OCI-M2 (cell line): Measurements from ENCODE around the gene GLO1.

Experiments used
- DNase-seq: peaks from one replicate; lab custom pipeline; 2025; ENCODE audit not compliant: unreplicated experiment; lab: John Stamatoyannopoulos, UW

GLO1 gene

DNA sequence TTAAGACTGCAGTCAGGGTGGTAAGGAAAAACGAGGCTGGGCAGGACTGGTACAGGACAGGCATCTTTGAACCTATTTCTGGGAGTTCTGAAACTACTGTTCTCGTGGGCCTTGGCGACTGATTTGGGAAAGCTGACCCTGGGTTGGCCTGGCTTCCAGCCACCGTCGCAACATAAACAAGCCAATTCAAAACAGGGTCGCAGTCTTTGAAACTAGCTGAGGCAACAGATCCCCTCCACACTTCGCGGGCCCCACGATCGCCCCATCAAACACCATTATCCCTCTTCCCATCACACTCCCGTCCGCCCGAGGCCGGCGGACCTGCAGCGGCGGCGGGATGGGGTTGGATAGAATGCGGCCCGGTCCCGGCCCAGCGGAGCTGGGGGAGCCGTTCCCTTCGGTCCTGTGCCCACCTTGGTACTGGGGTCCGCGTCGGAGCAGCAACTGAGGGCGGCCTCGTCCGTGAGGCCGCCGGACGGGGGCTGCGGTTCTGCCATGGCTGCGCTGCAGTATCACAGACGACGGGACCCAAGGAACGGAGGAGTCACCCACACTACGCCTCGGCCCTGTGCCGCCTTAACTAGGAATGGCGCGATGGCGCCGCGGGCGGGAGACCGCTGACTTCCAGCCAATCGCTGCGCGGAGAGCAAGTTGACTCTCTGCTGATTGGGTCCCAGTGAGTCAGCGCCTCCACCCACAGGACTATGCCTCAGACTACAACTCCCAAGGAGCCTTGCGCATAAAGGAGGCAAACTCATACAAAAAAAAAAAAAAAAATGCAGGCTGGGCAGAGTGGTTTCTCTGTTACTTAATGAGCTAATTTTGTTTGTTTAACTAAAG lies at the start of gene GLO1:
Gene GLO1 (minus strand): TSS at position 588 of the 840 bp plus-strand sequence. CDS start 91 bp downstream, at position 497.
- peak; percentile 81 for DNase-seq

DNA sequence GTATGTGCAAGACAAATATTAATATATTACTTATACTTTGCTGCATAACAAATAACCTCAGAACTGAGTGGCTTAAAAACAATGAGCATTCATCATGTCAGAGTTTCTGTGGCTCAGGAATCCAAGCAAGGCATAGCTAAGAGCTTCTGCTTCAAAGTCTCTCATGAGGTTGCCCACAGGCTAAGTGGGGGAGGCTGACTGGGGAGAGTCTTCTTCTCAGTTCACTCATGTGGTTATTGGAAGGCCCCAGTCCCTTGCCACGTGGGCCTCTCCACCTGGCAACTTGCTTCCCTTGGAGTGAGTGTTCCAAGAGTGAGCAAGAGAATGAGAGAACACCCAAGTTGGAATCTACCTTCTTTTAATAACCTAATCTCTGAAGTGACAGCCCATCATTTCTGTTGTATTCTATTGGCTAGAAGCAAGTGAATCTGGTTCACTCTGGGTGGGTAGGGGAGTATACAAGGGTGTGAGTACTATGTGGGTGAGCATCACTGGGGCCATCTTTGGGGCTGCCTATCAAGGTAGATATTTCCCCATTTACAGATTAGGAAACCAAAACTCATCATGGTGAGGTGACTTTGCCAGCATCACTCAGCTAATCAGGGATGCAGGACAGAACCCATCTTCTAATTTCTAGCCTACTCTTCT lies 48.1 kb upstream of the GLO1 start:
- DNase-seq: no peak

DNA sequence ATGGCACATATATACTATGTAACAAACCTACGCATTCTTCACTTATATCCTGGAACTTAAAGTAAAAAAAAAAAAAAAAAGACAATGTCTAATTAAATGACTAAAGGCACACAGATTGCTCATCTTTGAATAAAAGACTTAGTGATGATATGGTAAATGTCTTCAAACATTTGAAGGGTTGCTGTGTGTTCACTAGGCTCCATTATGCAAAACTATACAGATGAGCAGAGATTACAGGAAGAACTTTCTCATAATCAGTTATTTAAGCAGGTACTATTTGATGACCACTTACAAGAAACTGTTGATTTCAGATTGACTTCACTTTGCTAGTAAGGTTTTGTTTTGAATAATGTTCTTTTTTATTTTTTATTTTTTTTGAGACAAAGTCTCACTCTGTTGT lies 46.5 kb upstream of the GLO1 start:
- DNase-seq: no peak

DNA sequence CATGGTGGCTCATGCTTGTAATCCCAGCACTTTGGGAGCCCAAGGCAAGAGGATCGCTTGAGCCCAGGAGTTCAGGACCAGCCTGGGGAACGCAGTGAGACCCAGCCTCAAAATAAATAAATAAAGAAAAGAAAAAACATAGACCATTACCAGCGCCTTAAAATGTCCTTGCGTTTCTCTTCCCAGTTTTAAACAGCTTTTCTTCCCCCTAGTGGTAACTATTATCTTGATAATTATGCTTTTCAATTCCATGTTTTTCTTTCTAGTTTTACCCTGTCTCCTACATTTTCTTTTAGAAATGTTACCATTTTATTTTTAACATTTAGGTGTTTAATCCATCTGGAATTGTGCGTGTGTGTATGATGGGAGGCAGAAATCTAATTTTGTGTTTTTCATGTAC lies 36.6 kb upstream of the GLO1 start:
- DNase-seq: no peak

DNA sequence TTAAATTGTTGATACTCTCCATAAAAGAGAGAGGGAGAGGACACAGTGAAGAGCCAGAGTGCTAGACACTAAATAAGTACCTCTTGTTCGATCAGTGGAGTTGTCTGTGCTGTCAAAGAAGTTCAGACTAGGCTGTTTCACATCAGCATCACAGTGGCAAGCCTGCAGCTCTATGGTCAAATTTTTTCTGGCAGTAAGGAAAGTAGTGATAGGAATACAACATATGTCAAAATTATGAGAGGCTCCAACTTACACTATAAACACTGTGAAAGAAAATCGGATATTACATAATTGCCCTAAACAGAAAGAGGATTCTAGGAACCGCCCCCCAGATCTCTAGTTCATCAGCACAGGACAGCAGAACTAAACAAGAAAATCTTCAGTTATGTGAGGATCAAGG lies 35.3 kb upstream of the GLO1 start:
- DNase-seq: no peak

DNA sequence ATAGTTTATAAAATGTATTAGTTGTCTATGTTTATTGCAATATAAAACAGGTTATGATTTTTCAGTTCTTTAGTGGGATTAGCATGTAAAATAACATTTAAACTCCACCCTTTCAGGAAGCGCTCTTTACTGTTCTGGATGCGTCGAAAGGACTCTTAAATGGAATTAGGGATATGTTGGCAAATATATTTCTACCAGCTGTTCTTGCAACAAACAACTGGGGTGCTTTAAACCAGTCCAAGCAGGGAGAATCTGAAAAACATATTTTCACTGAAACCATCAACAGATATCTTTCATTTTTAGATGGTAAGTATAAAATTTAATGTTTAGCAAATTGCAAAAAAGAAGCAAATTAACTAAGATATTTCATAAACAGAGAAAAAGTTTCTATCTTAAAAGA lies 34.0 kb upstream of the GLO1 start:
- no peak for DNase-seq

DNA sequence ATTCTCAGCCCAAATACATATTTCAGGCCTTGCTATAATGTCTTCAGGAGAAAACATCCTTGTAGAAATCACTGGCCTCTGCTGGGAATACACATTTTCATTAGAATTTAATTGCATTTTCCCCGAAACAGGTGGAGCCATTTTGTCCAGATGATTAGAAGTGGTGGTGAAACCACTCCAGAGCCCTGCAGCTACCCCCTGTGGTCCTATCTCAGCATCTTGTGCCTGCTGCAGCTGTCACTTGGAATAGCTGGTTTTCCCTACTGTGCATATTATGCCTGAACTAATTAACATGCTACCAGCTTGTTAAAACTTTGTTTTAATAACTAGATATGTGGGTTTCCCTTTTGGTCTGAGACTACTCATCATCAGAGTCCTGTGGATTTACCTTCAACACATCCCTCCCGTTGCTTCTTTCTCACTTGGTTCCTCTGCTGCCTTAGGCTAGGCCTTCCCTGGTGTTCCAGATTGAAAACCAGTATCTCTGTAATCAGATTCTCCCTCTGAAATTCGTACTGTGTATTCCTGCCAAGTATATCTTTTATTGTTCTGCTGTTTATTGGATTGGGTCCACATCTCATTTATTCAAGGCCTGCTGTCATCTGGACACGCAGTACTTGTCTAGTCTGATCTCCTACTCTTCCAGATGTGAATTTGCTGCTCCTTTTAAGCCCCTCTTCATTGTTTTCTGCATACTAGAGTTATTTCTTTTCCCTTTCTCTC lies 27.4 kb upstream of the GLO1 start:
- DNase-seq: no peak

DNA sequence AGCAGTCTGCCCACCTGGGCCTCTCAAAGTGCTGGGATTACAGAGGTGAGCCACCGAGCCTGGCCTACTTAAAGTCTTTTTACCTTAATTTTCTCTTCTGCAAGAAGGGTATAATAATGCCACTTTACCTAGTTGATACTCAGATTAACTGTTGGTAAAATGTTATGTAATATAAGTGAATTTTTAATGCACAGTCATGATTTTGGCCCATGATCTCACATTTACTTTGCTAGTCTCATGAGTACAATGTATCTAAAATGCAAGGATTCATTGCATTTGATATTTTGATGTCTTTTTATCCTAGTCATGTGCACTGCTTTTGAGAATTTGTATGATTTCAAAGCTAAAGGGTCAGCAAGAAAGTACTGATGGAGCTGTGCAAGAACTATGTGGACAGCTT lies 25.3 kb upstream of the GLO1 start:
- DNase-seq: no peak

DNA sequence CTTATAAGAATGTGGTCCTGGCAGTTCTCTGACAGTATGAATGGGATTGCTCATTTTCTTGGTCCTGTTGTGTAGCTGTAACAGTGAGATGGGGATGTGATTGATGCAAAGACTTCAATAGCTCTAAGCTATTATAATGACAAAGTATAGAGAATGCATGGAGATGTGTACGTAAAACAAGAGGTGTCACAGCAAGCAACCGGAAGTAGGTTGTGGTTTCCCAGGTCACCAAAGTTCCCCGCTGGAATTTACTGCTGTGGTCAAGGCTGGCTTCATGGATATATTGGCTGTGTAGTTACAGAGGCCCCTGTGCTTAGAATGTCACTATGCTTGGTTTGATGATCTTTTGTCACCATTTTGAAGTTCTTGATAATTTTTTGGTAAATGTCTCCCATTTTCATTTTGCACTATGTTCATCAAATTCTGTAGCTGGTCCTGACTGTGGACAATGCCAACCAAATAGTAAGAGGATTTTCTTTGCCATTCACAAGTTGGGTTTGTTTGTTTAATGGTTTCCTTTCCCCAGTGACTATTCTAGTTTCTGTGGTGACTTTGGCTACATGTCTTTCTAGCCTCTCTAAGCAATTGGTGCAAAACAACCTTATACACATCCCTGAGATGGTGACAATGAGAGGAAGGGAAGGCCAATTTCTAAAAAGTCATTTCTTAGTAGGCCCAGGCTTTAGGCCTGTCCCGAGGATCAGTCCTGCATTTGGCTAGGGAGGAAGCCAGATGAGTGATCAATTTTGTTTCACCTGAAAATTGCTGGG lies 22.7 kb upstream of the GLO1 start:
- DNase-seq: no peak

DNA sequence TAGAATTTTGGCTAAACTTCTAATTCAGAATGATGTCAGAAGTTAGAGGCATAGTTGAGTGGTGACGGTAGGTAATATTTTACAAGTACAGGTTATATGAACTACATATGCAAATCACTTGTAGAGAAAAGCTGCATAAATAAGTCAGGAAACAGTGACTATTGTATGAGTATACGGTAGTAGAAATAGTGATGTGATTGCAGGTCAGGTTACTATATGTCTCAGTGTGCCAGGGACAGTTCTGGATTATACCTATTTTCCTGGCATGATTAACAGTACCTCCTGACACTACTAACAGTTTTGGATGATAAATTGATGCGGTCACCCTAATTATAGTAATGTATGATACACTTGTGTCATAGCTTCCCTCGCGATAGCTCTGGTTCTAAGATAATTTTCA lies 21.4 kb upstream of the GLO1 start:
- DNase-seq: no peak

DNA sequence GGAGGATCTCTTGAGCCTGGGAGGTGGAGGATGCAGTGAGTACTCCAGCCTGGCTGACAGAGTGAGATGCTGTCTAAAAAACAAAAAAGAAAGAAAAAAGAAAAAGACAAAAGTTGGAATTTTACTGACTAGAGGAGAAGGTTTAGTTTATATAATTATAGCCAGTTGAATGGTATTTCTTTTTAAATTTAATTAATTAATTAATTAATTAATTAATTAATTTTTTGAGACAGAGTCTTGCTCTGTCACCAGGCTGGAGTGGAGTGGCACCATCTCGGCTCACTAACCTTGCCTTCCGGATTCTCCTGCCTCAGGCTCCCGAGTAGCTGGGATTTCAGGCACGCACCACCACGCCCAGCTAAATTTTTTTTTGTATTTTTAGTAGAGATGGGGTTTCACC lies 20.8 kb upstream of the GLO1 start:
- DNase-seq: no peak

DNA sequence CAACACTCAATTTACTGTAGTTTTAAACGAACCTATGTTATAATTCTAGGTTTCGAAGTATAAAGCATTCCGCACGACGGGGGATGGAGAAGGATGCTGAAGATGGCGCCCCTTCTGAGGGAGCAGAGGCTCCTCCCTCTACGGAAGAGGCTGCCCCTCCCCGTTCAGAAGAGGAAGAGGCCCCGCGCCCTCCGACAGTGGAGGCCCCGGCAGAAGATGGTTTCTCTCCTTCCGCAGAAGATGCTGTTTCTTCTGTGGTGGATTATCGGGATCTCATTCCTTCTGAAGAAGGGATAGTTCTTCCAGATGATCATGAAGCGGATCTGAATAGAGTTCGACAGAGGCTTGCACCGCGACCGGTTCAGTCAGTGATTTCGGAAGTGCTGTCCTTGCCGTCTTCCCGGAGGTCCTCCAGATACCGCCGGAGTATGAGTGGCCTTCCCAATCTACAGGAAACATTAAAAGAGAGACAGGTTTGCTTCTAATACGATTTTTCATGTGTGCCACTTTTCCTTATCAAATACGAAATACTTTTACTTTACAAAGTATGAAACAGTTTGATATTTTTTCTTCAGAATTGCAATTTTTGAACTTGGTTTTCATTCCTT lies 19.9 kb upstream of the GLO1 start:
- DNase-seq: no peak

DNA sequence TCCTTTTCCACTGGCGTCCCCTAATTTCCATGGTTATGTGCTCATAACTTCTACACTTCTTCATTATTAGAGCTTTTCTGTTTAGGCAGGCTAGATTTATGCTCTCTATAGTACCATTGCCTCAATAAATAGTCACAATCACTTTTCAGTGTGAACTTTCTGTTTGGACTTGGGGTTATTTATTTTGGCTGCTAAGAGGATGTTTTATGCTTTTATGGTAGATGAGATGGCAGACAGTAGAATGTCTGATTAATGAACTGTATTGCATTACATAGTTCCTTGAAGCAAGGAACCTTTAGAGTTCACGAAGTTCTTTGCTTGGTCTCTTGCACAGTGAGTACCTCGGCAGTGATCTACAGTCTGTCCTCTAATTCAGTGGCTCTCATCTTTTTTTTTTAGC lies 19.1 kb upstream of the GLO1 start:
- no peak for DNase-seq

DNA sequence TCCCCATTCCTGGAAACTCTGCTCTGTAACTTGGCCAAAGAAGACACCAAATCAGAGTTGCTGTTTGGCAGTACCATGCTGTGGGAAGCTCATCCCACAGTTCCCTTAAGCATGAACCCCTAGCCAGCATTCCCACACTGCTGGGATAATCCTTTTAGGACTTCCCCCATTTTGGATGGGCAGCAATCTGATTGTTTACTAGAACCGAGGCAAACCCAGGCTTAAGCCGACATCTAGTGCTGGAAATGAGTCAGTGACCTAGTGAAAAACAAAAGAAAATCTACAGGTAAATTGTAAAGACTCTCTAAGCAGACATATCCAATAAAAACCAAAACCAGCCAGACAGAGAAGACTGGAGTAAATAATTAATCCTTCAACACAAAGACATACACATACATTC lies 17.4 kb upstream of the GLO1 start:
- no peak for DNase-seq

DNA sequence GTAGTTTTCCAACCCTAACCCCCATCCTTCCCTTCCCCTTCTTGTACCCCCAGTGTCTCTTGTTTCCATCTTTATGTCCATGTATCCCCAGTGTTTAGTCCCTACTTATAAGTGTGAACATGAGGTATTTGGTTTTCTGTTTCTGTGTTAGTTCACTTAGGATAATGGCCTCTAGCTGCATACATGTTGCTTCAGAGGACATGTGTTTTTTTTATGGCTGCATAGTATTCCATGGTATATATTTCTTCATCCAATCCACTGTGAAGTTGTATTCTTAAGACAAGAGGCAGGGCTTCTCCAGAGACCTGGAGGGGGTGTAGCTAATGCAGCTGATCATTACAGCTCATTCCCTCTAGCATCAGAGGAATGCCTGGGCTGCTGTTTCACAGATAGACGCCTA lies 16.4 kb upstream of the GLO1 start:
- DNase-seq: no peak

DNA sequence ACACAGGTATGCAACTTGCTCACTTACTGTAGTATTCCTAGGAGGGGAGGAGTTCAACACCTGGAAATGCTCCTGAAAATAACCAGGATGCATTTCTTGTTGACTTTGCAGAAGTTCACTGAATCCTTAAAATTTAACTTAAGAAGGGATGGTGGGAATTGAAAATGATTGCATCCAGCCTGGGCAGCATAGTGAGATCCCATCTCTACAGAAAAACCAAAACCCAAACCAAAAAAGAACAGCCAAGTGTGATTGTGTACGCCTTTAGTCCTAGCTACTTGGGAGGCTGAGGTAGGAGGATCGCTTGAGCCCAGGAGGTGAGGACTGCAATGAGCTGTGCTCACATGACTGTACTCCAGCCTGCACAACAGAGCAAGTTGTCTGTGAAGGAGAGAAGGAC lies 13.9 kb upstream of the GLO1 start:
- no peak for DNase-seq

DNA sequence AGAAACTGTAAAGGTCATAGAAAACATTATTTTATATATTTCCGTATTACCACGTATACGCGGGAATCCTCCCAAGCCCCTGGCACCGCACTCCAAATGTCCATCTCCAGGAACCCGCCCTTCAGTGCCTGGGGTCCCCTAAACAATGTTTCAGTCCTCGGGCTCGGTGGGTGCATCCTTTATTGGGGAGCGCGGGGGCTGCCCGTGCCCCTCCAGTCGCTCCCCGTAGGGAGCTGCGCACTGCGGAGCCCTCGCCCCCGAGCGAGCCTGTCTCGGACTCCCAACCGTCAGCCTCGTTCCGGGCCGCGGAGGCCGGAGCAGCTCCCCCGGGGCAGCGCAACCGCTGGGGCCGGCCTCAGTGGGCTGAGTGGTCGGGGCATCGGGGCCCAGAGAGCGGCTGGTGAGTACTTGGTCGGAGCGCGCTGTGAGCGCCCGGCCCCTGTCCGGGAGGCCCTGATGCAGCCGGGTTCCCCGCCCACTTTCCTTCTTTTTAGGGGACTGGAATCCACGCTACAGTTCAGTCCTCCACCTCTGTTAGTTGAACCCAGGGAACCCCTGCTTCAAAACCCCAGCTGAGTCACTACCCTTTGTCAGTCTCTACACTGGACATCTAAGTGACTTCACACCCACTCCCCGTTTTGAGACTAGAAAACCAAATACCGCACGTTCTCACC lies 12.2 kb upstream of the GLO1 start, which contains the start of gene DNAH8:
Gene DNAH8 (plus strand): TSS at position 296 of the 674 bp plus-strand sequence. CDS start 7,499 bp downstream, outside the sequence.
- no peak for DNase-seq

DNA sequence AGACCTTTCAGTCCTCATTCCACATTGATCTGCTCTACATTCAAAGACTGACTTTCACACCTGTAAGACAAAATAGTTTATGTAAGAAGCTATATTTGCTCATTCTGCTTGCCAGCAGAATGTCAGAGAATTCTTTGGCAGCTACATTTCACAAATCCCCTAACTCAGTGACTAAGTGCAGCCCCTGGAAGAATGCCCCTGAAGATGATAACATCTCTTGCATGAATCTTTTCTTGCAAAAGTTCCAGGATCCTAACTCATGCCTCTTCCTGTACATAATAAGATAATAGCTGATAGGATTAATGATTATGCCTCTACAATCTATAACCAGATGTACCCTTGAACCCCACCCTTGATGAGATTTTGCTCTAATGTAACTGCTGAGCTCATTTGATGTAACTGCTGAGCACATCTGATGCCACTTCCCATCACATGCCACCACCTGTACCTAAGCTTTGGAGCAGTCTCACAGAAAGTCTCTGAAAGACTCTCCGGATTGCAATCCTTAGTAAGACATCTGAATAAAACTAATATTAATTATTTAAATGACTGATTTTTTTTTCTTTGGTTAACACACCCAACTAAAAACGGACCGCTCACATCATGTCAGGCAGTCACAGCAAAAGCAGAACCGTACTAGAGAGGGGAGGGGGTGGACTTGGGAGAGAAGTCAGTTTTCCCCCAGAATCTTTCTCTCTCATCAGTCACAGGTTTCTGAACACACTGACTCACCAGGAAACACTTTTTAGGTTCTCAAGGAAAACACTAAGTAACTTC lies 11.5 kb upstream of the GLO1 start:
- no peak for DNase-seq

DNA sequence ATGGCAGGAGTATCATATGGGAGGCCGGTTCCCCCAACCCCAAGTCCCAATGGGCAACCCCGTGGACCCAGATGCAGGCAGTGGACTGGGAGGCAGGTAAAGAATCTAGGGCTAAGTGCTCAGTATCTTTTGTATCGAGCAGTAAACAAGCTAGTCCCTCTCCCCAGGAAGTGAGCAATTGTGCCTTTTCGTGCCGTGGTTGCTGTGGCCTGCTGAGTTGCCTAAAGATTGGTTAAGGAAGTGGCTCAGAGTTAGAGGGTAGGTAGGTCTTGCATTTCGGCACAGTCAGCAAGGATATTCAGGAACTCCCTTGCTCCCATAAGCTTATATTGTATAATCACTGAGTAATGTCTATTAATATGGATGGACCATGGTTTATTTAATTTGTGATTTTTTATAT lies 10.9 kb upstream of the GLO1 start:
- DNase-seq: no peak
